Testis (tissue), 2 donors: ENCODE data around the gene YWHAH.

Source experiments
- CTCF ChIP-seq, 3 experiments: fragments of 450-650 bp in 2 of 3; fragments of 200-600 bp in 1 of 3; sonication (generic) in 1 of 3; IDR thresholded peaks; one replicate each; pipeline ENCODE4 v1.5.1; 2016 to 2019; ENCODE audit warnings: antibody characterized with exemption in 3 of 3, mild to moderate bottlenecking in 2 of 3, moderate library complexity in 1 of 3
- POLR2A ChIP-seq: fragments of 450-650 bp; IDR thresholded peaks from one replicate; pipeline ENCODE4 v1.6.1; 2017; ENCODE audit warnings: antibody characterized with exemption, mild to moderate bottlenecking, moderate library complexity

- TF ChIP-seq CTCF (IDR thresholded peaks at IDR 0.05) (no peak), POLR2A (no peak)
These were observed 20.6 kb upstream of the YWHAH start for GRCh38 chr22:31923747-31924146.
